H9 (cell line): ENCODE results near the gene SAA1. TPM values are rescaled to one million over a fixed set of nuclear protein-coding genes. Genes with fewer than 3 reads are reported as not detected.

Experiments used
- DNase-seq: peaks from one replicate; pipeline ENCODE4 v3.0.0-alpha.2; 2017
- H2AFZ ChIP-seq: one replicate; pipeline ENCODE4 v1.6.1; 2013; ENCODE audit warnings: mild to moderate bottlenecking, low read length, control low read depth, moderate library complexity
- H2AK5ac ChIP-seq: 2 replicates; pipeline ENCODE4 v1.6.1; 2013; ENCODE audit warnings: low read length, control low read depth, mixed read lengths; ENCODE audit not compliant: insufficient read length
- H2BK120ac ChIP-seq: one replicate; pipeline ENCODE4 v1.6.1; 2013; ENCODE audit warnings: low read depth, mild to moderate bottlenecking, low read length, control low read depth, inconsistent platforms; ENCODE audit not compliant: poor library complexity, severe bottlenecking
- H2BK12ac ChIP-seq: 2 replicates; pipeline ENCODE4 v1.6.1; 2013; ENCODE audit warnings: low read length, control low read depth, mixed read lengths, low read depth; ENCODE audit not compliant: insufficient read length
- H2BK15ac ChIP-seq: 2 replicates; pipeline ENCODE4 v1.6.1; 2013; ENCODE audit warnings: low read depth, low read length, control low read depth
- H2BK20ac ChIP-seq: one replicate; pipeline ENCODE4 v1.6.1; 2013; ENCODE audit warnings: low read depth, mild to moderate bottlenecking, low read length, control low read depth, inconsistent platforms; ENCODE audit not compliant: poor library complexity, severe bottlenecking
- H2BK5ac ChIP-seq: 2 replicates; pipeline ENCODE4 v1.6.1; 2013; ENCODE audit warnings: low read length, control low read depth, mixed read lengths; ENCODE audit not compliant: insufficient read length
- H3K14ac ChIP-seq: 2 replicates; pipeline ENCODE4 v1.6.1; 2013; ENCODE audit warnings: low read length, control low read depth; ENCODE audit not compliant: insufficient read depth
- H3K18ac ChIP-seq: 2 replicates; pipeline ENCODE4 v1.6.1; 2013; ENCODE audit warnings: low read depth, mild to moderate bottlenecking, mixed read lengths, low read length, control low read depth; ENCODE audit not compliant: insufficient read length
- H3K23ac ChIP-seq: 2 replicates; pipeline ENCODE4 v1.6.1; 2013; ENCODE audit warnings: low read length, control low read depth, mixed read lengths, low read depth; ENCODE audit not compliant: insufficient read length
- H3K23me2 ChIP-seq: 2 replicates; pipeline ENCODE4 v1.6.1; 2013; ENCODE audit warnings: low read depth, mild to moderate bottlenecking, mixed read lengths, low read length, control low read depth; ENCODE audit not compliant: insufficient read length, poor library complexity, severe bottlenecking
- H3K27ac ChIP-seq: 2 replicates; pipeline ENCODE4 v1.5.1; 2013; ENCODE audit warnings: low read length, control low read depth, mixed read lengths, low read depth; ENCODE audit not compliant: insufficient read length
- H3K27me3 ChIP-seq: 2 replicates; pipeline ENCODE4 v1.6.1; 2013; ENCODE audit warnings: low read length, control low read depth, inconsistent platforms; ENCODE audit not compliant: insufficient read depth
- H3K4ac ChIP-seq: 2 replicates; pipeline ENCODE4 v1.6.1; 2013; ENCODE audit warnings: low read depth, mild to moderate bottlenecking, control low read depth, inconsistent platforms, low read length, moderate library complexity
- H3K4me1 ChIP-seq: 2 replicates; pipeline ENCODE4 v1.6.1; 2013; ENCODE audit warnings: low read length, control low read depth, inconsistent platforms; ENCODE audit not compliant: insufficient read depth
- H3K4me2 ChIP-seq: 2 replicates; pipeline ENCODE4 v1.6.1; 2013; ENCODE audit warnings: low read length, control low read depth, mixed read lengths; ENCODE audit not compliant: insufficient read length, insufficient read depth
- H3K56ac ChIP-seq: 2 replicates; pipeline ENCODE4 v1.6.1; 2013; ENCODE audit warnings: low read depth, mild to moderate bottlenecking, mixed read lengths, low read length, control low read depth; ENCODE audit not compliant: insufficient read length
- H3K79me1 ChIP-seq: 2 replicates; pipeline ENCODE4 v1.6.1; 2013; ENCODE audit warnings: low read depth, mild to moderate bottlenecking, moderate library complexity, low read length, control low read depth, inconsistent platforms; ENCODE audit not compliant: insufficient read depth, poor library complexity, severe bottlenecking
- H3K79me2 ChIP-seq: 2 replicates; pipeline ENCODE4 v1.6.1; 2013; ENCODE audit warnings: low read length, control low read depth, inconsistent platforms; ENCODE audit not compliant: insufficient read depth
- H3K9ac ChIP-seq: 2 replicates; pipeline ENCODE4 v1.6.1; 2013; ENCODE audit warnings: low read length, control low read depth, mixed read lengths; ENCODE audit not compliant: insufficient read length; ENCODE audit errors: extremely low read depth
- H3K9me3 ChIP-seq: one replicate; pipeline ENCODE4 v1.6.1; 2013; ENCODE audit warnings: low read depth, low read length, inconsistent platforms; ENCODE audit not compliant: control insufficient read depth
- H3T11ph ChIP-seq: one replicate; pipeline ENCODE4 v1.6.1; 2013; ENCODE audit warnings: mild to moderate bottlenecking, low read length, control low read depth, inconsistent platforms
- H4K20me1 ChIP-seq: one replicate; pipeline ENCODE4 v1.6.1; 2013; ENCODE audit not compliant: control insufficient read depth, insufficient read length, insufficient read depth
- H4K5ac ChIP-seq: 2 replicates; pipeline ENCODE4 v1.6.1; 2013; ENCODE audit warnings: low read depth, mild to moderate bottlenecking, mixed read lengths, low read length, control low read depth; ENCODE audit not compliant: insufficient read length
- H4K8ac ChIP-seq: replicated peaks from 2 replicates; pipeline ENCODE4 v1.6.1; 2013; ENCODE audit warnings: low read length, control low read depth, mixed read lengths, low read depth; ENCODE audit not compliant: insufficient read length
- H4K91ac ChIP-seq: 2 replicates; pipeline ENCODE4 v1.6.1; 2013; ENCODE audit warnings: low read depth, mild to moderate bottlenecking, moderate library complexity, mixed read lengths, low read length, control low read depth; ENCODE audit not compliant: insufficient read length
- H3K27ac Mint-ChIP-seq, 3 experiments: 2 replicates in 2 of 3; 3 replicates in 1 of 3; pipeline ENCODE4 v1.8.0; 2020 to 2021; ENCODE audit warnings: mixed read lengths in 3 of 3, mild to moderate bottlenecking in 1 of 3, moderate library complexity in 1 of 3
- H3K27me3 Mint-ChIP-seq: 2 replicates; pipeline ENCODE4 v1.8.0; 2021; ENCODE audit warnings: low read depth, mild to moderate bottlenecking, moderate library complexity, mixed read lengths
- H3K36me3 Mint-ChIP-seq, 3 experiments: 2 replicates in 2 of 3; 3 replicates in 1 of 3; pipeline ENCODE4 v1.8.0; 2020 to 2021; ENCODE audit warnings: low read depth in 3 of 3, mixed read lengths in 3 of 3; ENCODE audit not compliant: insufficient read depth in 1 of 3
- H3K4me1 Mint-ChIP-seq, 2 experiments: 2 replicates each; pipeline ENCODE4 v1.8.0; 2020; ENCODE audit warnings: mixed read lengths in 2 of 2
- H3K4me3 Mint-ChIP-seq, 2 experiments: 2 replicates in 1 of 2; 3 replicates in 1 of 2; pipeline ENCODE4 v1.8.0; 2020 to 2021; ENCODE audit warnings: mild to moderate bottlenecking in 2 of 2, mixed read lengths in 2 of 2, moderate library complexity in 1 of 2
- H3K9me3 Mint-ChIP-seq, 2 experiments: 2 replicates in 1 of 2; 3 replicates in 1 of 2; pipeline ENCODE4 v1.8.0; 2020; ENCODE audit warnings: mild to moderate bottlenecking in 2 of 2, mixed read lengths in 2 of 2, moderate library complexity in 1 of 2
- CTCF ChIP-seq: fragments of 200-600 bp; sonication (generic); conservative IDR thresholded peaks from 3 replicates; pipeline ENCODE4 v1.8.0; 2021; ENCODE audit warnings: antibody characterized with exemption, mild to moderate bottlenecking
- WGBS: extraction: QIAGEN DNeasy Blood & Tissue Kit; methylation state at CpG from one replicate; pipeline ENCODE4 v1.1.7; 2013; ENCODE audit warnings: missing lambda C conversion rate, low lambda C conversion rate, mixed read lengths; ENCODE audit not compliant: insufficient read length; ENCODE audit errors: extremely low coverage; 5-methylcytosine and 5-hydroxymethylcytosine counted together
- total RNA-seq: library from RNA; stranded (reverse); gene quantifications from 2 replicates; pipeline ENCODE4 v1.2.1, GENCODE V29; 2021

Gene SAA1
- total RNA-seq, 1 experiment from 2014 or later, result not detected

- H3K27me3 Mint-ChIP-seq, result no peaks in the 10 kb centered on the region
- Histone ChIP-seq H4K5ac (no peak overlapping the region), H4K20me1 (no peaks in the 10 kb centered on the region), H3K9me3 (no peaks in the 10 kb centered on the region), H3K79me2 (no peaks in the 10 kb centered on the region), H3K27me3 (no peaks in the 10 kb centered on the region), H2BK120ac (no peak overlapping the region), H3K4me1 (no peaks in the 10 kb centered on the region), H2AFZ (no peak overlapping the region), H2BK15ac (no peak overlapping the region), H3K23ac (no peak overlapping the region), H3K56ac (no peak overlapping the region), H3K4me2 (no peak overlapping the region), H2AK5ac (no peak overlapping the region), H2BK20ac (no peak overlapping the region), H3K14ac (no peak overlapping the region), H3T11ph (no peak overlapping the region), H3K79me1 (no peaks in the 10 kb centered on the region), H3K4ac (no peak overlapping the region), H4K91ac (no peak overlapping the region), H4K8ac (no peak overlapping the region), H2BK12ac (no peak overlapping the region), H3K18ac (no peak overlapping the region), H3K23me2 (no peaks in the 10 kb centered on the region), H3K9ac (no peak overlapping the region), H2BK5ac (no peak overlapping the region), H3K27ac (no peak overlapping the region)
- no peak for DNase-seq
- H3K4me1 Mint-ChIP-seq, result no peaks in the 10 kb centered on the region
- peaks cover 2 to 3% of the 10 kb centered on the region in 2 experiments; a peak in 2 of 5 replicates for H3K9me3 Mint-ChIP-seq
- WGBS, result no CpG with 5 or more reads among the region's 4 CpGs
- no peak overlapping the region for H3K27ac Mint-ChIP-seq
- H3K36me3 Mint-ChIP-seq, result peaks cover 32 to 60% (median 57%) of the 10 kb centered on the region in 3 experiments; a peak in 6 of 7 replicates
- TF ChIP-seq CTCF, result no peak
- H3K4me3 Mint-ChIP-seq, result no peak overlapping the region
Measured at GRCh38 chr11:18280438-18281045, 14.5 kb downstream of the SAA1 start.
